GM21825 (cell line): Measurements from ENCODE around the gene FAM237A.

Source experiments
- ATAC-seq: cut with Tn5 transposase; IDR thresholded peaks from one replicate; pipeline ENCODE4 v1.9.1; 2021; ENCODE audit warnings: mild to moderate bottlenecking, moderate library complexity; ENCODE audit not compliant: unreplicated experiment

The FAM237A gene

DNA sequence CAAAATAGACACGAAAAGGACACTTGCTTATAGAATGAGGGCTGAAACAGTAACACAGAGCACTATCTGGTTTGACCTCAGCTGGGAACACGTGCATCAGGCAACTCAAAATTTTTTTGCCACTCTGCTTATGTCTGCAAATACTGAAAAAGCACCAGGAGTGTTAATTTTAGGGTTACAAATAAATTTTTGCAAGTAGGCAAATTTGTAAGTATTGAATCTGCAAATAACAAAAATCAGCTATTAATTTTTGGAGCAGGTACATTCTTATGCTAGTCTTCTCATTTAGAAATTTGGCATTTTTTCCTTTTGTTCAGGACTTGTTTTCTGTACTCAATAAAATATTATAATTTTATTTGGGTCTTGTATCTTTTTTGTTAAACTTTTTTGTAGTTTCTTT, 46.2 kb downstream of the FAM237A start:
- ATAC-seq, result no peak

DNA sequence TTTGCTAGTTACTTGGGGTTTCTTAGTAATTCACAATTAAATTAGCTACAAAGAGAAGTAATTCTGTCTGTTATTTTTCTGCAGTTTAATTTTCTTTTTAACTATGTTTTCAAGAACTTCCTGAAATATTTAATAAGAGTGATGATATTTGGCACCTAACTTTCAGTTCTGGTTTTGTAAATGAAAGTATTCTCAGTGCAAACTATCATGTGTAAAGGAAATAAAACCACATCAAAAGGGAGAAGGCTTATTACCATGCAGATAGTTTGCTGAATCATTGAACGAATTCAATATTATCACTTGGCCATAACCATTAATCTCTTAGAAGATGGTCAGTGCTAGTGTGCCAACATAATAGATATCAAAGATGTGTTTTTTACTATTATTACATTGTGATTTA, 46.7 kb downstream of the FAM237A start:
- no peak for ATAC-seq

DNA sequence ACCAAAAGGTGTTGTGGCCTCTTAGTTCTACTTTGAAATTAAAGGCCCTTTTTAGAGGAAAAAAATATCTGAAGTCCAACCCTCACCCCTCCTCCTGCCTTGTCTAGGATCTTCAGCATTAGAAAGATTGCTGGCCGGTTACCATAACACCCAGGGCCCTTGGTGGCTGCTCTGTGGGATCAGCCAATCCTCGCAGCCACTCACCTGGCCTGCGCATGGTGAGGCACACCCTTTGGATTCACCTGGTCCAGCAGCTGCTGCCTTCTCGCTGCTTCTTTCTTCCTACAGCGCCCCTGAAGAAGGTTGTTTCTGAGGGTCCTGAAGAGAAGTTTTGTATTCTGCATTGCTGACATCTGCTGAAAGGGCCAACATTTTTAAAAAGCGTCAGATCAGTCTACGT, 50.7 kb downstream of the FAM237A start:
- ATAC-seq, result no peak

DNA sequence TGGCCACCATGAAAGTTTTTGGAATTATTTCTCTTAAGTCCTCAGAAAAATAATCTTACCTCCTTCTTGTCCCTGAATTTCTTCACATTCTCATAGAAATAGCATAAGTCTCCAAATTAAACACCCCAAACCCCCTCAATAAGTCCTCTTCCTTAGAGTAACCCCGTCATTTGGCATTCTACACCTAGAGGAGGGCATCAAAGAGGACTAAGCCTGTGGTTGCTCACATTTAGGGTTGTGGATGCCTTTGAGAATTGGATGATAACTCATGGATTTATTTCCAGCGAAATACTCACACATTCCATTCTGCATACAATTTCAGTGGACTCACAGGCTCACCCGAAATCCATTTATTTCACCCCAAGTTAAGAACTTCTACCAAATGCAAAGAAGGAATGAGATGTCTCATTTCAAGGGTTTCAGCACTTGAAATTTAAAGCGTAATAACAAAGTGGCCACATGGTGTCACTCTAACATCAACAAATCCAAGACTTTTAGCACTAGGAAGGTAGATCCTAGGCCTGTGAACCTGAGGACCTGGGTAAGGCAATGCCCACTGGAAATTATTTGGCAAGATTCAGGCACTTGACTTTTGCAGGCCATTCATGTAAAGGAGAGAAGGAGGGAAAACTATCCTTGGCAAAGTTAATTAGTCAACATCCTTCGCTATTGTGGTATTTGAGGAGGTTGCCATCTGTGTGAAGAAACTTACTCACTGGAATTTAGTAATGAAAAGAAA, 51.3 kb downstream of the FAM237A start:
- no peak for ATAC-seq

DNA sequence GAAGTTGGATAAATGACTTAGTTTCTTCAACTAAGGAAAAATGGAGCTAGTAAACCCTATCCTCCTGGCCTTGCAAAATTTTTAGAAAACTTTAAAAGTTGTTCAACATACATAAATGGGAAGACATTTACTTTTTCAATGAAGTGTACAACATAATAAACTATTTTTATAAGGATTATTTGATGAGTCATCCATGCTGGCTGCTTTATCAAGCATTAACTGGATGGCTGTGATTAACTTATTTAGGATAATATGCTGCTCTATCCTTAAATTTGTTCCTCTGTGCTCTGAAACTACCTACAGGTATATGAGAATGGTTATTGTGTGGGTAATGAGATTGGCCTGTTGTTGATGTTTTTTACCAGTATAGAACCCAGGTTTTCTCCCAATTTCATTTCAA, 54.6 kb downstream of the FAM237A start:
- no peak for ATAC-seq

DNA sequence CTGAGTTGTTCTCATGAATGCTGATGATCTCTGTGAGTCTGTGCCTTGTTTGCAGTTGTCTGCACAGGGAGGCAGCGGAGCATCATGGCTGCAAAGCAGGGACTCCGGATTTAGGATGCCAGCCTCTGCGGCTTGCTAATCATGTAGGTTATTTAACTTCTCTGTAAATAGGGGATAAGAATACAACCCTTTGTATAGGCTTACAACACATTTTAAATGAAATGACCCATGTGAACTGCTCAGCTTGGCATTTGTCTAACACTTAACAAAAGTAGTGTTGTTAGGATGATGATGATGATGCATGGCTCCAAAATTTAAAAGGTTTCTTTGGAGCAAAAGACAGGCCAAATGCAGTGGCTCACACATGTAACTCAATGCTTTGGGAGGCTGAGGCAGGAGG, 56.5 kb downstream of the FAM237A start:
- ATAC-seq, result no peak
